Thyroid gland (tissue), 4 donors: ENCODE results near the gene FMR1.

Experiments used
- CTCF ChIP-seq, 6 experiments: fragments of 200-600 bp in 3 of 6; fragments of 450-650 bp in 3 of 6; sonication (generic) in 3 of 6; IDR thresholded peaks; one replicate each; pipeline ENCODE4 v1.5.1; 2016 to 2019; ENCODE audit warnings: antibody characterized with exemption in 6 of 6, mild to moderate bottlenecking in 2 of 6, inconsistent platforms in 1 of 6, moderate library complexity in 1 of 6
- POLR2A ChIP-seq, 2 donors: fragments of 450-650 bp; IDR thresholded peaks; one replicate each; pipeline ENCODE4 v1.6.1; 2017; ENCODE audit warnings: antibody characterized with exemption in 2 of 2, mild to moderate bottlenecking in 2 of 2, moderate library complexity in 1 of 2

GRCh38 chrX:147962476-147962875 is 50.8 kb downstream of the FMR1 start:
- TF ChIP-seq CTCF (IDR thresholded peaks at IDR 0.05) (no peak), POLR2A (IDR thresholded peaks at IDR 0.05) (no peak)
